ENCODE data around the gene RNASE11. TPM values are rescaled to one million over a fixed set of nuclear protein-coding genes. Genes with fewer than 3 reads are reported as not detected.

Gene RNASE11
- total and polyA plus RNA-seq, 9 of the 15 experiments (the other 6 are each of a cell fraction or from before 2014, with no cell fraction given) = 0.16 to 0.29 (median 0.22) TPM; not detected in 6

DNA sequence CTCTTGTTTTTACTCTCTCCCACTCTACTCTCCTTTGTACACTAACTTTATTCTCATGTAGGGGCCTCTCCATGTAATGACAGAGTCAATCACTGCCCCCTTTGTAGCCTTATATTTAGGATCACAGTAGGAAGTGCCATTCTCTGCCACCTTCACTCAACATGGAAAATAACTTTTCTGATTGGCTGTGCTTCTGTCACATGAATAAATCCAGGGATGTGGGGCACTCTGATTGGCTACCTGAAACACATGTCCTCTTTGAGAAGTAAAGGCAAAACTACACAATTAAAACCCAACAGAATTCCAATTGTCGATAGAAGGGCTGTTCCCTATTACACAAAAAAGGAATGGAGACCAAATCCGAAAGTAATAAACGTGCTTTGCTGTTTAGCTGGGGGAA is 26.8 kb downstream of the RNASE11 start, which contains the start of gene RNASE9:
TSS of gene RNASE9 (minus strand) at position 87 of the 400 bp plus-strand sequence.
- CTCF ChIA-PET (ENCODE audit: low intra/inter-chr PET ratio) = no interaction called here
- in situ Hi-C loops (cut with MboI) (no loop called here), intact Hi-C loops (cut with micrococcal nuclease) (no loop called here)
- Histone ChIP-seq H3K27me3 (ENCODE audit: control insufficient read depth in 2 of 2, insufficient read depth in 2 of 2, low read length in 2 of 2) (no peaks in the 10 kb centered on the region), H3K9ac (ENCODE audit: insufficient read depth in 1 of 2, low read depth in 2 of 2, low read length in 2 of 2) (no peak within 1 kb of the TSS), H3K36me3 (ENCODE audit: control insufficient read depth, insufficient read depth, low read length) (no peaks in the 10 kb centered on the region), H3K4me2 (ENCODE audit: insufficient read depth, low read length) (no peak within 1 kb of the TSS), H3K4me1 (replicated peaks in 1 of 2; ENCODE audit: control insufficient read depth in 2 of 2, insufficient read depth in 2 of 2, low read length in 2 of 2) (peaks cover 0 to 24% of the 10 kb centered on the region in 2 experiments; a peak in 3 of 5 replicates), H2AFZ (ENCODE audit: low read depth, low read length) (peak within 1 kb of the TSS; percentile 57; the same call in 1 of the 2 replicates), H3K9me3 (replicated peaks; ENCODE audit: control insufficient read depth, insufficient read depth, low read depth, low read length) (no peaks in the 10 kb centered on the region), H3K79me2 (ENCODE audit: control insufficient read depth, insufficient read depth, low read length) (no peaks in the 10 kb centered on the region), H3K27ac (ENCODE audit: extremely low read depth, low read depth, low read length) (no peak within 1 kb of the TSS), H3K4me3 (no peak within 1 kb of the TSS), H4K20me1 (replicated peaks; ENCODE audit: control insufficient read depth, insufficient read depth, low read length) (no peaks in the 10 kb centered on the region), H3K9me1 (ENCODE audit: control insufficient read depth, insufficient read depth, low read length) (no peaks in the 10 kb centered on the region)
- POLR2A ChIA-PET = no interaction called here
- peak in 3 of 4 experiments; percentile 22 to 54 (median 52) for DNase-seq (ENCODE audit: extremely low read depth in 1 of 4, low spot score in 3 of 4)
- BruUV-seq (replicated peaks) = no TSS peak
- ATAC-seq = no peak
- WGBS (ENCODE audit: insufficient coverage, low coverage, missing lambda C conversion rate) = 83% methylated on average over 3 of the region's 3 CpGs
- no peak for FAIRE-seq
- TF ChIP-seq, protein P1, sequence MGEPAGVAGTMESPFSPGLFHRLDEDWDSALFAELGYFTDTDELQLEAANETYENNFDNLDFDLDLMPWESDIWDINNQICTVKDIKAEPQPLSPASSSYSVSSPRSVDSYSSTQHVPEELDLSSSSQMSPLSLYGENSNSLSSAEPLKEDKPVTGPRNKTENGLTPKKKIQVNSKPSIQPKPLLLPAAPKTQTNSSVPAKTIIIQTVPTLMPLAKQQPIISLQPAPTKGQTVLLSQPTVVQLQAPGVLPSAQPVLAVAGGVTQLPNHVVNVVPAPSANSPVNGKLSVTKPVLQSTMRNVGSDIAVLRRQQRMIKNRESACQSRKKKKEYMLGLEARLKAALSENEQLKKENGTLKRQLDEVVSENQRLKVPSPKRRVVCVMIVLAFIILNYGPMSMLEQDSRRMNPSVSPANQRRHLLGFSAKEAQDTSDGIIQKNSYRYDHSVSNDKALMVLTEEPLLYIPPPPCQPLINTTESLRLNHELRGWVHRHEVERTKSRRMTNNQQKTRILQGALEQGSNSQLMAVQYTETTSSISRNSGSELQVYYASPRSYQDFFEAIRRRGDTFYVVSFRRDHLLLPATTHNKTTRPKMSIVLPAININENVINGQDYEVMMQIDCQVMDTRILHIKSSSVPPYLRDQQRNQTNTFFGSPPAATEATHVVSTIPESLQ (CRISPR knock-in tag; IDR thresholded peaks at IDR 0.05) = no peak
- no peak for TF ChIP-seq SMARCE1 (IDR thresholded peaks at IDR 0.05)
- TF ChIP-seq, protein P2, sequence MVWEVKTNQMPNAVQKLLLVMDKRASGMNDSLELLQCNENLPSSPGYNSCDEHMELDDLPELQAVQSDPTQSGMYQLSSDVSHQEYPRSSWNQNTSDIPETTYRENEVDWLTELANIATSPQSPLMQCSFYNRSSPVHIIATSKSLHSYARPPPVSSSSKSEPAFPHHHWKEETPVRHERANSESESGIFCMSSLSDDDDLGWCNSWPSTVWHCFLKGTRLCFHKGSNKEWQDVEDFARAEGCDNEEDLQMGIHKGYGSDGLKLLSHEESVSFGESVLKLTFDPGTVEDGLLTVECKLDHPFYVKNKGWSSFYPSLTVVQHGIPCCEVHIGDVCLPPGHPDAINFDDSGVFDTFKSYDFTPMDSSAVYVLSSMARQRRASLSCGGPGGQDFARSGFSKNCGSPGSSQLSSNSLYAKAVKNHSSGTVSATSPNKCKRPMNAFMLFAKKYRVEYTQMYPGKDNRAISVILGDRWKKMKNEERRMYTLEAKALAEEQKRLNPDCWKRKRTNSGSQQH (CRISPR knock-in tag; IDR thresholded peaks at IDR 0.05) = no peak
- TF ChIP-seq HMGN3 (IDR thresholded peaks at IDR 0.05; ENCODE audit: borderline replicate concordance, extremely low read depth, insufficient read length, low read depth, low read length) = no peak
- TF ChIP-seq, protein P3, sequence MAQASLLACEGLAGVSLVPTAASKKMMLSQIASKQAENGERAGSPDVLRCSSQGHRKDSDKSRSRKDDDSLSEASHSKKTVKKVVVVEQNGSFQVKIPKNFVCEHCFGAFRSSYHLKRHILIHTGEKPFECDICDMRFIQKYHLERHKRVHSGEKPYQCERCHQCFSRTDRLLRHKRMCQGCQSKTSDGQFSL (CRISPR knock-in tag; IDR thresholded peaks at IDR 0.05) = no peak
- TF ChIP-seq, protein P3 (tag; IDR thresholded peaks at IDR 0.05) = no peak
- no peak for TF ChIP-seq EP300 (IDR thresholded peaks at IDR 0.05; ENCODE audit: low read length)
- TF ChIP-seq ZNF133 (CRISPR knock-in tag; IDR thresholded peaks at IDR 0.05) = no peak
- TF ChIP-seq KDM1A (IDR thresholded peaks at IDR 0.05) = no peak
- no peak for TF ChIP-seq ZNF717 (CRISPR knock-in tag; IDR thresholded peaks at IDR 0.05)
- TF ChIP-seq DACH1 (IDR thresholded peaks at IDR 0.05; ENCODE audit: partially characterized antibody) = no peak
- TF ChIP-seq GATAD2B (IDR thresholded peaks at IDR 0.05; ENCODE audit: borderline replicate concordance) = no peak

Data from K562 (cell line).